Measurements from ENCODE around the gene PEX10. TPM values are rescaled to one million over a fixed set of nuclear protein-coding genes. Genes with fewer than 3 reads are reported as not detected.
"Not testable (repeated sequence)": the region's sequence is repeated elsewhere in the genome, so short reads cannot be mapped to it uniquely, and the experiment has no call there.

PEX10 gene
- polyA plus RNA-seq, 1 donor = 18.0 TPM

- no peak for DNase-seq (ENCODE audit: low read depth)
These were observed 31.1 kb upstream of the PEX10 start for GRCh38 chr1:2443277-2444137.

- DNase-seq (ENCODE audit: low read depth) = no peak
These were observed 30.3 kb upstream of the PEX10 start for GRCh38 chr1:2442661-2443060.

GRCh38 chr1:2441746-2442145 lies 29.4 kb upstream of the PEX10 start:
- no peak for DNase-seq (ENCODE audit: low read depth)

GRCh38 chr1:2440346-2440745 lies 28.0 kb upstream of the PEX10 start:
- DNase-seq (ENCODE audit: low read depth) = not testable (repeated sequence)

GRCh38 chr1:2439369-2439768 lies 27.0 kb upstream of the PEX10 start:
- DNase-seq (ENCODE audit: low read depth) = no peak

GRCh38 chr1:2438641-2439040 lies 26.3 kb upstream of the PEX10 start:
- no peak for DNase-seq (ENCODE audit: low read depth)

- no peak for DNase-seq (ENCODE audit: low read depth)
These were observed 25.7 kb upstream of the PEX10 start for GRCh38 chr1:2438038-2438437.

- no peak for DNase-seq (ENCODE audit: low read depth)
These were observed 25.3 kb upstream of the PEX10 start for GRCh38 chr1:2437617-2438016.

- no peak for DNase-seq (ENCODE audit: low read depth)
These were observed 24.5 kb upstream of the PEX10 start for GRCh38 chr1:2436876-2437275.

- DNase-seq (ENCODE audit: low read depth) = no peak
These were observed 23.5 kb upstream of the PEX10 start for GRCh38 chr1:2435746-2436355.

GRCh38 chr1:2435091-2435490 lies 22.7 kb upstream of the PEX10 start:
- no peak for DNase-seq (ENCODE audit: low read depth)

- DNase-seq (ENCODE audit: low read depth) = no peak
These were observed 21.7 kb upstream of the PEX10 start for GRCh38 chr1:2433936-2434655.

GRCh38 chr1:2433196-2433595 lies 20.8 kb upstream of the PEX10 start:
- no peak for DNase-seq (ENCODE audit: low read depth)

- DNase-seq (ENCODE audit: low read depth) = no peak
These were observed 20.1 kb upstream of the PEX10 start for GRCh38 chr1:2432441-2432844.

GRCh38 chr1:2431518-2431917 lies 19.2 kb upstream of the PEX10 start:
- no peak for DNase-seq (ENCODE audit: low read depth)

GRCh38 chr1:2431103-2431502 lies 18.7 kb upstream of the PEX10 start:
- DNase-seq (ENCODE audit: low read depth) = no peak

GRCh38 chr1:2430592-2430973 lies 18.2 kb upstream of the PEX10 start:
- no peak for DNase-seq (ENCODE audit: low read depth)

- DNase-seq (ENCODE audit: low read depth) = no peak
These were observed 17.6 kb upstream of the PEX10 start for GRCh38 chr1:2429780-2430591.

- DNase-seq (ENCODE audit: low read depth) = no peak
These were observed 16.1 kb upstream of the PEX10 start for GRCh38 chr1:2428490-2428889.

- DNase-seq (ENCODE audit: low read depth) = no peak
These were observed 15.6 kb upstream of the PEX10 start for GRCh38 chr1:2427976-2428375.

GRCh38 chr1:2427051-2427450 lies 14.7 kb upstream of the PEX10 start:
- DNase-seq (ENCODE audit: low read depth) = no peak

GRCh38 chr1:2426540-2426939 lies 14.2 kb upstream of the PEX10 start:
- no peak for DNase-seq (ENCODE audit: low read depth)
